K562 (cell line): ENCODE measurements around the gene SP100.

Source experiments
- ATF7 ChIP-seq: fragments of 450-650 bp; IDR thresholded peaks from 2 replicates; pipeline ENCODE4 v1.7.1; 2014; ENCODE audit warnings: mild to moderate bottlenecking, moderate library complexity
- BHLHE40 ChIP-seq: IDR thresholded peaks from 2 replicates; pipeline ENCODE4 v1.6.1; 2011; ENCODE audit warnings: low read length, improper control_type of control experiment
- CTCF ChIP-seq, 3 experiments: IDR thresholded peaks in 2 of 3; conservative IDR thresholded peaks in 1 of 3; 2 replicates each; pipeline ENCODE4 v1.5.1; 2011 to 2012; ENCODE audit warnings: low read length in 3 of 3, mild to moderate bottlenecking in 3 of 3, control low read depth in 2 of 3, improper control_type of control experiment in 1 of 3, inconsistent platforms in 1 of 3, low read depth in 1 of 3, mixed read lengths in 1 of 3, moderate library complexity in 1 of 3; ENCODE audit not compliant: insufficient read depth in 2 of 3
- ELF1 ChIP-seq: fragments of 200-800 bp; sonication (Bioruptor generic); IDR thresholded peaks from 2 replicates; pipeline ENCODE4 v1.6.1; 2016; ENCODE audit warnings: missing genetic modification characterization, missing compliant biosample characterization
- ELF4 ChIP-seq: fragments of 450-650 bp; formaldehyde crosslinking; IDR thresholded peaks from 2 replicates; pipeline ENCODE4 v1.4.0; 2022; ENCODE audit warnings: missing genetic modification characterization
- JUN ChIP-seq, 2 experiments: sonication (generic) in 1 of 2; formaldehyde crosslinking in 1 of 2; IDR thresholded peaks; 2 replicates each; pipeline versions ENCODE4 v1.6.1 to v1.8.0; 2012 to 2022; ENCODE audit warnings: borderline replicate concordance in 2 of 2, mild to moderate bottlenecking in 2 of 2, improper control_type of control experiment in 1 of 2, low read depth in 1 of 2, low read length in 1 of 2, missing genetic modification reagents in 1 of 2
- POLR2AphosphoS5 ChIP-seq: IDR thresholded peaks from 2 replicates; pipeline ENCODE4 v1.6.1; 2011; ENCODE audit warnings: mild to moderate bottlenecking, low read depth, low read length, moderate library complexity; ENCODE audit not compliant: control insufficient read depth, insufficient read depth
- SMAD4 ChIP-seq: fragments of 250-450 bp; sonication (Bioruptor Pico); conservative IDR thresholded peaks from 2 replicates; pipeline ENCODE4 v1.8.0; 2021; ENCODE audit warnings: inconsistent platforms, mild to moderate bottlenecking, moderate library complexity
- TCF7 ChIP-seq: sonication (generic); IDR thresholded peaks from 2 replicates; pipeline ENCODE4 v1.6.1; 2016; ENCODE audit warnings: antibody characterized with exemption, borderline replicate concordance
- YY1 ChIP-seq, 3 experiments: IDR thresholded peaks; 2 replicates each; pipeline ENCODE4 v1.6.1; 2011; ENCODE audit warnings: low read length in 2 of 3, mild to moderate bottlenecking in 2 of 3, moderate library complexity in 2 of 3, borderline replicate concordance in 1 of 3, control low read depth in 1 of 3, low read depth in 1 of 3; ENCODE audit not compliant: insufficient read depth in 3 of 3, insufficient replicate concordance in 2 of 3, control insufficient read depth in 1 of 3, insufficient read length in 1 of 3; ENCODE audit errors: extremely low read depth in 1 of 3

GRCh38 chr2:230492107-230492506 lies 76.1 kb downstream of the SP100 start:
- TF ChIP-seq ATF7 (no peak), CTCF (IDR thresholded peaks at IDR 0.05 in 2 of 3, conservative IDR thresholded peaks at IDR 0.05 in 1 of 3; ENCODE audit: insufficient read depth in 2 of 3, low read depth in 1 of 3, low read length in 3 of 3) (no peak), POLR2AphosphoS5 (no peak), YY1 (IDR thresholded peaks at IDR 0.05; ENCODE audit: borderline replicate concordance in 1 of 3, control insufficient read depth in 1 of 3, extremely low read depth in 1 of 3, insufficient read depth in 3 of 3, insufficient read length in 1 of 3, insufficient replicate concordance in 2 of 3, low read depth in 1 of 3, low read length in 2 of 3) (no peak), JUN (IDR thresholded peaks at IDR 0.05; ENCODE audit: borderline replicate concordance, low read depth, low read length) (no peak), JUN (CRISPR knock-in tag; IDR thresholded peaks at IDR 0.05; ENCODE audit: borderline replicate concordance) (no peak), ELF1 (tag) (no peak), TCF7 (no peak), BHLHE40 (no peak), ELF4 (CRISPR knock-in tag) (no peak), SMAD4 (no peak)
